Measurements from ENCODE around the gene CEACAM3.

DNA sequence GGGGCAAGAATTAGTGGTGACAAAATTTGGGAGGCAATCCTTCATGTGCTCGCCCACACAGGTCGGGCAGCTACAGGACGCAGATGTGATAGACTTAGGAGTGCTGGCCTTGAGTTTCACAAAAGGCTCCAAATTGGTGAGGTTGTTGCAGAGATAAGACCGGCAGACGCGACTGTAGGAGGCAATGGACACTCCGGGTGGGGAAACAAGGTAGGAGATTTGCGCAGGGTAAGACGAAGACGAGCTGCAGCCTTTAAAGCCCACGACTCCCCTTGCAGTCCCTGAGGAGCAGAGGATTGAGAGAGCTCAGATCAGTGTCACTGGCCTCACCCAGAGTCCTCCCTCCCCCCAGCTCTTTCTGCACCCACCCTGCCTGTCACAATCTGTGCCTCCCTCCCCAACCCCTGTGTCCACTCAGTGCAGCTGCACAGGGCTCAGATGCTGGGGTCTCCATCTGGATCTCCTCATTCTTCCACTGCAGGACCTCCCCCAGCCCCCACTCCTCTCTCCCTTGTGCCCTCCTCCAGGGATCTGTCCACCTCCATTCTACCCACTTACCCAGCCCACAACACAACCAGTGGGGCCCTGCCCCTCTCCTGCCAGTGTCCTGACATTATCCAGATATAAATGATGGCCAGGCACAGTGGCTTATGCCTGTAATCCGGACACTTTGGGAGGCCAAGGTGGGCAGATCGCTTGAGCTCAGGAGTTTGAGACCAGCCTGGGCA is 41.8 kb downstream of the CEACAM3 start:
- no peak for TF ChIP-seq TAF1 (conservative IDR thresholded peaks at IDR 0.05)
- no peak for TF ChIP-seq RAD21 (IDR thresholded peaks at IDR 0.05)
- TF ChIP-seq, protein P1, sequence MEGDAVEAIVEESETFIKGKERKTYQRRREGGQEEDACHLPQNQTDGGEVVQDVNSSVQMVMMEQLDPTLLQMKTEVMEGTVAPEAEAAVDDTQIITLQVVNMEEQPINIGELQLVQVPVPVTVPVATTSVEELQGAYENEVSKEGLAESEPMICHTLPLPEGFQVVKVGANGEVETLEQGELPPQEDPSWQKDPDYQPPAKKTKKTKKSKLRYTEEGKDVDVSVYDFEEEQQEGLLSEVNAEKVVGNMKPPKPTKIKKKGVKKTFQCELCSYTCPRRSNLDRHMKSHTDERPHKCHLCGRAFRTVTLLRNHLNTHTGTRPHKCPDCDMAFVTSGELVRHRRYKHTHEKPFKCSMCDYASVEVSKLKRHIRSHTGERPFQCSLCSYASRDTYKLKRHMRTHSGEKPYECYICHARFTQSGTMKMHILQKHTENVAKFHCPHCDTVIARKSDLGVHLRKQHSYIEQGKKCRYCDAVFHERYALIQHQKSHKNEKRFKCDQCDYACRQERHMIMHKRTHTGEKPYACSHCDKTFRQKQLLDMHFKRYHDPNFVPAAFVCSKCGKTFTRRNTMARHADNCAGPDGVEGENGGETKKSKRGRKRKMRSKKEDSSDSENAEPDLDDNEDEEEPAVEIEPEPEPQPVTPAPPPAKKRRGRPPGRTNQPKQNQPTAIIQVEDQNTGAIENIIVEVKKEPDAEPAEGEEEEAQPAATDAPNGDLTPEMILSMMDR (IDR thresholded peaks at IDR 0.05; ENCODE audit: low read depth, low read length, missing input control) = no peak
- no peak for TF ChIP-seq SP1 (IDR thresholded peaks at IDR 0.05)
- TF ChIP-seq, protein P2, sequence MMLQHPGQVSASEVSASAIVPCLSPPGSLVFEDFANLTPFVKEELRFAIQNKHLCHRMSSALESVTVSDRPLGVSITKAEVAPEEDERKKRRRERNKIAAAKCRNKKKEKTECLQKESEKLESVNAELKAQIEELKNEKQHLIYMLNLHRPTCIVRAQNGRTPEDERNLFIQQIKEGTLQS (IDR thresholded peaks at IDR 0.05) = no peak
- TF ChIP-seq, protein P3, sequence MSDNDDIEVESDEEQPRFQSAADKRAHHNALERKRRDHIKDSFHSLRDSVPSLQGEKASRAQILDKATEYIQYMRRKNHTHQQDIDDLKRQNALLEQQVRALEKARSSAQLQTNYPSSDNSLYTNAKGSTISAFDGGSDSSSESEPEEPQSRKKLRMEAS (IDR thresholded peaks at IDR 0.05) = no peak
- no peak for TF ChIP-seq JUND (IDR thresholded peaks at IDR 0.05)
- TF ChIP-seq EGR1 (IDR thresholded peaks at IDR 0.05; ENCODE audit: low read depth in 2 of 2) = no peak
- TF ChIP-seq, protein P4, sequence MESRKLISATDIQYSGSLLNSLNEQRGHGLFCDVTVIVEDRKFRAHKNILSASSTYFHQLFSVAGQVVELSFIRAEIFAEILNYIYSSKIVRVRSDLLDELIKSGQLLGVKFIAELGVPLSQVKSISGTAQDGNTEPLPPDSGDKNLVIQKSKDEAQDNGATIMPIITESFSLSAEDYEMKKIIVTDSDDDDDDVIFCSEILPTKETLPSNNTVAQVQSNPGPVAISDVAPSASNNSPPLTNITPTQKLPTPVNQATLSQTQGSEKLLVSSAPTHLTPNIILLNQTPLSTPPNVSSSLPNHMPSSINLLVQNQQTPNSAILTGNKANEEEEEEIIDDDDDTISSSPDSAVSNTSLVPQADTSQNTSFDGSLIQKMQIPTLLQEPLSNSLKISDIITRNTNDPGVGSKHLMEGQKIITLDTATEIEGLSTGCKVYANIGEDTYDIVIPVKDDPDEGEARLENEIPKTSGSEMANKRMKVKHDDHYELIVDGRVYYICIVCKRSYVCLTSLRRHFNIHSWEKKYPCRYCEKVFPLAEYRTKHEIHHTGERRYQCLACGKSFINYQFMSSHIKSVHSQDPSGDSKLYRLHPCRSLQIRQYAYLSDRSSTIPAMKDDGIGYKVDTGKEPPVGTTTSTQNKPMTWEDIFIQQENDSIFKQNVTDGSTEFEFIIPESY (IDR thresholded peaks at IDR 0.05) = no peak

Data from liver (tissue), 3 donors.